WTC11 (cell line): ENCODE measurements around the gene L1TD1.

ENCODE experiments used
- ATF1 ChIP-seq: sonication (generic); formaldehyde crosslinking; IDR thresholded peaks from 2 replicates; pipeline ENCODE4 v1.8.1; 2023; ENCODE audit warnings: mild to moderate bottlenecking, moderate library complexity, missing genetic modification reagents
- CREB1 ChIP-seq: sonication (generic); formaldehyde crosslinking; IDR thresholded peaks from 2 replicates; pipeline ENCODE4 v1.8.0; 2023; ENCODE audit warnings: mild to moderate bottlenecking, missing genetic modification reagents
- CTCF ChIP-seq: fragments of 200-600 bp; IDR thresholded peaks from 2 replicates; pipeline ENCODE4 v1.8.0; 2022; ENCODE audit warnings: antibody characterized with exemption
- GABPB1 ChIP-seq: sonication (generic); formaldehyde crosslinking; IDR thresholded peaks from 2 replicates; pipeline ENCODE4 v1.8.1; 2023; ENCODE audit warnings: mild to moderate bottlenecking, missing genetic modification reagents
- MAX ChIP-seq: sonication (generic); formaldehyde crosslinking; IDR thresholded peaks from 2 replicates; pipeline ENCODE4 v1.8.0; 2022; ENCODE audit warnings: mild to moderate bottlenecking, missing genetic modification reagents
- ZNF512 ChIP-seq: sonication (generic); formaldehyde crosslinking; IDR thresholded peaks from 2 replicates; pipeline ENCODE4 v1.8.1; 2022; ENCODE audit warnings: missing genetic modification reagents, borderline replicate concordance
- ZNF532 ChIP-seq: fragments of 250-450 bp; sonication (Bioruptor Pico); IDR thresholded peaks from 2 replicates; pipeline ENCODE4 v1.9.0; 2021; ENCODE audit warnings: mild to moderate bottlenecking, borderline replicate concordance
- TF ChIP-seq, protein P1 (sequence below): fragments of 250-450 bp; sonication (Bioruptor Pico); IDR thresholded peaks from 2 replicates; pipeline ENCODE4 v1.9.0; 2021; ENCODE audit warnings: mild to moderate bottlenecking

DNA sequence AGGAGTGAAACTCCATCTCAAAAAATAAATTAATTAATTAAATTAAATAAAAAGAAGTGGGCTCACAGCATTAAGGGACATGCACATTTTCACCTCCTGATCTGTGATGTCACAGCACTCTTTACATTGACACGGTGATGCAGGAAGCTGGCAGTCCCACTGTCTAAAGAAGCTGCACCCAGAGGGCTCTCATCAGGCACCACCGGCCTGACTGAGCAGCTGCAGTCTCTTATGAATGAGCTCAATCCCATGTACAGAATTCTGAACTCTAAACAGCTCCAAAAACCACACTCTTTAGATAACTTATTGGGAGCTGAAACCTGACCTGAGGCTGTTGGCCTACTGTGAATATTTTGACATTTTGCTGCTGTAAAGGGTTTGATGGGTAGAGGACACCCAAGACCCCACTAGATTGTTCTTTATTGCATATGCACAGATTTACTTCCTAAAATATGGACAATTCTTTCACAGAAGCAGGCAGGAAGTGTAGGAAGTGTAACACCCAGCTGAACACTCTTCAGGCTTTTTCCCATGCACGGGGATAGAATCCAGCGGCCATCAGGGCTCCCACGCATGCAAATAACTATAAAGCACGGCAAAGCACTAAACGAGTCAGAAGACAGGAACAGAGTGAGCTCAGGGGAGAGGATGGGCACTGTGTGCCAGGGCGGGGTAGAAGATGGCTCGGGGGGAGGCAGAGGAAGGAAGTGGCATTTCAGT lies 46.2 kb downstream of the L1TD1 start:
- no peak for TF ChIP-seq MAX (CRISPR knock-in tag)
- no peak for TF ChIP-seq ZNF532 (CRISPR knock-in tag)
- TF ChIP-seq CREB1 (CRISPR knock-in tag): no peak
- no peak for TF ChIP-seq ATF1
- no peak for TF ChIP-seq CTCF
- TF ChIP-seq GABPB1 (CRISPR knock-in tag): no peak
- no peak for TF ChIP-seq ZNF512 (CRISPR knock-in tag)
- TF ChIP-seq, protein P1, sequence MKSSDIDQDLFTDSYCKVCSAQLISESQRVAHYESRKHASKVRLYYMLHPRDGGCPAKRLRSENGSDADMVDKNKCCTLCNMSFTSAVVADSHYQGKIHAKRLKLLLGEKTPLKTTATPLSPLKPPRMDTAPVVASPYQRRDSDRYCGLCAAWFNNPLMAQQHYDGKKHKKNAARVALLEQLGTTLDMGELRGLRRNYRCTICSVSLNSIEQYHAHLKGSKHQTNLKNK (CRISPR knock-in tag): no peak
